ENCODE data around the gene CTSH. TPM values are rescaled to one million over a fixed set of nuclear protein-coding genes. Genes with fewer than 3 reads are reported as not detected.

The CTSH gene
- total RNA-seq, 4 donors from 2014 or later: 110 to 351 (median 203) TPM

GRCh38 chr15:78921940-78922339, 22.9 kb downstream of the CTSH start:
- no peak for DNase-seq (ENCODE audit: low spot score)
- ATAC-seq (ENCODE audit: low FRiP score): no peak
- TF ChIP-seq CTCF (IDR thresholded peaks at IDR 0.05): no peak

GRCh38 chr15:78921517-78921916, 23.3 kb downstream of the CTSH start:
- DNase-seq (ENCODE audit: low spot score): no peak
- ATAC-seq (ENCODE audit: low FRiP score): no peak
- no peak for TF ChIP-seq CTCF (IDR thresholded peaks at IDR 0.05)

- DNase-seq (ENCODE audit: low spot score) (no peak), ATAC-seq (ENCODE audit: low FRiP score) (no peak)
- no peak for TF ChIP-seq CTCF (IDR thresholded peaks at IDR 0.05)
Measured at GRCh38 chr15:78917888-78918287, 27.0 kb downstream of the CTSH start.

GRCh38 chr15:78916088-78916487, 28.8 kb downstream of the CTSH start:
- no peak for ATAC-seq (ENCODE audit: low FRiP score)
- no peak for TF ChIP-seq CTCF (IDR thresholded peaks at IDR 0.05)
- no peak for DNase-seq (ENCODE audit: low spot score)

GRCh38 chr15:78915341-78916087, 29.3 kb downstream of the CTSH start:
- no peak for TF ChIP-seq CTCF (IDR thresholded peaks at IDR 0.05)
- ATAC-seq (ENCODE audit: low FRiP score) (peak; percentile 28), DNase-seq (ENCODE audit: low spot score) (no peak)

GRCh38 chr15:78914027-78914764, 30.6 kb downstream of the CTSH start:
- DNase-seq (ENCODE audit: low spot score): no peak
- TF ChIP-seq CTCF (IDR thresholded peaks at IDR 0.05): peak in 1 of 3 donors; percentile 17
- ATAC-seq (ENCODE audit: low FRiP score): peak; percentile 9
